GM19397 (cell line): ENCODE results near the gene LCT.
"Not testable (repeated sequence)": the region's sequence is repeated elsewhere in the genome, so short reads cannot be mapped to it uniquely, and the experiment has no call there.

Experiments
- ATAC-seq: cut with Tn5 transposase; IDR thresholded peaks from one replicate; pipeline ENCODE4 v1.9.1; 2021; ENCODE audit warnings: mild to moderate bottlenecking, moderate library complexity; ENCODE audit not compliant: unreplicated experiment

Gene LCT

DNA sequence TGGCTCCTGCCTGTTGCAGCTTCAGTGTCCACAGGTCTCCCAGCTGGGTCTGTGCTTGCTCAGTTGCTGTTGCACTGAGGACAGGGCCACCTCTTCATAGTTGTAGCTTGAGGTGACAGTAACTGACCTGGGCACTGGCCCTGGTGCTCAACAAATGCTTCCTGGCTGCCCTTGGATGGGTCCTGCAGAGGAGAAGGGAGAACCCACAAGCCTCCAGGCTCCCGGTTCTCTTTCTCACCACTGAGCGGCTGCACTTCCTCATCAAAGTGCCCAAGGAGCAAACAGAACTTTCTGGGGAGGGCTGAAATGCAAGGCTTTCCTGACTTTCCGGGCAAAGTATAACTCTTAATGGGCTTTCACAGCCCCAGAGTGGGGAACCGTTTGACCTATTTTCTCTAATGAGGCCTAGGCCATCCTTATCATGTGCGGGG lies 38.7 kb downstream of the LCT start:
- ATAC-seq, result no peak

DNA sequence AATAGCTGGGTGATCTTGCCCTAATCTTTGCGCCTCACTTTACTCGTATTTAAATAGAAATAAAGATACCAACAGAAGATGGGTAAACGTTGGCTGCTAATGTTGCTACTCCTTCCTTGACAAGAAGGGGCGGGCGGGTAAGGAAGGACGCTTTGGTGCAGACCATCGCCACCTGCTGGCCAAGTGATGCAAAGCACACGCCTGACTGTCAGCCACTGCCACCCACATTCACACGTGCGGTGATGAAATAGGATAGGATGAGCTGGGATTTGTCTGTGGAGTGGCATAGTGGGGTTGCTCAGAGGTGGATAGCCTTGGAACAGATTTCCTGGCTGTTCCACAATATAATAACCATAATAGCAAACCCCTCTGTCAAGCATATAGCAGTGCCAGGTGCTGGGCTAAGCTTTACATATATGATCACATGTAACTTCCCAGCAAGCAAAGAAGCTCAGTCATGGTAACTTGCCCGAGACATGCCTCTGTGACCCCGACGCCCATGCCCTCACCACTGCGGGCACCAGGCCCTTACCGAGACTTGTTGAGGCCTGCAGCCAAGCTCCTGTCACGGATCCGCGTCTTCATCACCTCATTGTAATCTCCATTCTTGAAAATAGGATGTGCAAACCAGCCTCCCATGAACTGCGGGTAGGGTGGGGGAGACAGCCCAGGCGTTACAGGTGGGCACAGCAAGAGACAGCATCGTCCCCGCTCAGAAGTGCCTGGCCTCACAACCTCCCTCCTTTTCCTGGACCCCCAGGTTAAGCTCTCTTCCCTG lies 39.3 kb downstream of the LCT start:
- no peak for ATAC-seq

DNA sequence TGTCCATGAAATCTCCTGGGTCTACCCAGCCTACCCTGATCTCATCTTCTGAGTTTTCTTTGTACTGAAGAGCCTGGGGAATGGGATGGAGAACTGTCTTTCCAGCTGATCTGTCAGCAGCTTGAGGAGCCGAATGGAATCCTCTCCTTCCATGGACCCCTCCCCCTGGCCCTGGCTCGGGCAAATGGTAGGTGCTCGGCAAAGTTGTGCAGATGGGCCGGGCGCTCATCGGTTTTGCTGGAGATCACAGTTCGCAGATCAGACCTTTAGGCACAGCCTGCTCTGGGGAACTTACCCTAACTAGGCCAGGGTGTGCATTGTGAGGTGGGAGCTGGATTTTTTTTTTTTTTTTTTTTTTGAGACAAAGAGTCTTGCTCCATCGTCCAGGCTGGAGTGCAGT lies 40.4 kb downstream of the LCT start:
- ATAC-seq, result no peak

DNA sequence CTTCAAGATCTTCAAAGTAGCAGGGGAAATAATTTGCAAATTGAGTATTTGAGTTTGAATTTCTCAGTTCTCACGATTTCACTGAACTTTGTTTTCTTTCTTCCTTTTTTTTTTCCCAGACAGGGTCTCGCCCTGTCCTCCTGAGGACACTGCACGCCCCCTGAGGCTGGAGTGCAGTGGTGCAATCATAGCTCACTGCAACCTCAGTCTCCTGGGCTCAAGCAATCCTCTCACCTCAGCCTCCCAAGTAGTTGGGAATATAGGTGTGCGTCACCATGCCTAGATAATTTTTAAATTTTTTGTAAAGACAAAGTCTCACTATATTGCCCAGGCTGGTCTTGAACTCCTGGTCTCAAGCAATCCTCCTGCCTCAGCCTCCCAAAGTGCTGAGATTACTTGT lies 41.3 kb downstream of the LCT start:
- not testable (repeated sequence) for ATAC-seq

DNA sequence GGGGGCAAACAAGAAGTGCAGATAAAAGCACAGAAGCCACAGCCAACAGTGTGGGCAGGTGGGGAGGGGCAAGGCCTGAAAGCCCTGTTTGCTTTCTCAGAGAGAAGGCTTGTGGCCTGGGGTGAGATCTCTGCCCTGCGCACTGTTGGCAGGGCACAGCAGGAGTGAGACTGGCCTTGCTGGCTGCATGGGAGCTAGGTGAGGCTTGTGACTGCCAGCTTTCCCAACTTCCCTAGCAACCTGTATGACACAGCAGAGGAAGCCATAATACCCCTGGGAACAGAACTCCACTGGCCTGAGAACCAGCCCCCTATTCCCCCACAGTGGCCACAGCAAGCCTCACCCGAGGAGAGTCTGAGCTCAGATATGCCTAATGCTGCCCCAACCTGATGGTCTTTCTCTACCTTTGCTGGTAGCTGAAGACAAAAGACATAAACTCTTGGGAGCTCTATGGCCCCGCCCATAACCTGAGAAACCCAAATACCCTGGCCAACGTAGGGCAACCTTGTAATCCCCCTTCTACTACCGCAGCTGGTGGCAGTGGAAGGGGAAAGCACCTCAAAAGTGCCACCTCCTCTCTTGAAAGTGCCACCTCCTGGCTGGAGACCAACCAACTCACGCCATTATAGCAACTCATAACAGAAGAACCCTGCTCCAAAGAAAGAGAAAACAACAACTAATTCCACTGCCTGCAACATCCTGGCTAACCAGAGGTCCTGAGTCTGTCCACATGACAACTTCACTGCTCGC lies 44.4 kb downstream of the LCT start:
- ATAC-seq, result no peak

GRCh38 chr2:135791418-135792190 lies 45.4 kb downstream of the LCT start:
- no peak for ATAC-seq

DNA sequence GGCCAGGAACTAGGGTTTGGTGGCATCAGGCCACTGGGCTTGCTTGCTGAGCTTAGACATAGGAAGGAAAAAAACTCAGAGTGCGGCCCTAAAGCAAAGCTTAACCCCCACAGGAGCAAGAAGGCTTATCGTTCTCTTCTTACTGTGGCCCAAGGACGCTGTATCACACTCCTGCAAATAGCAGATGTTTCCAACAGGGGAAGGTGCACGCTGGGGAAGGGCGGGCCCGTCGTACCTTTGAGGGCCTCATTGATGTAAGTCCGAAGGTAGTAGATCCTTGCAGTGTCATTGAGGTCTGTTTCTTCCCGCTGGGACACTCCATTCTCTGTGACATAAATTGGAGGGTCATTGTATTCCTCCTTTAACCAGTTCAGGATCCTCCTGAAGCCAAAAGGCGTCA lies 46.6 kb downstream of the LCT start:
- no peak for ATAC-seq

DNA sequence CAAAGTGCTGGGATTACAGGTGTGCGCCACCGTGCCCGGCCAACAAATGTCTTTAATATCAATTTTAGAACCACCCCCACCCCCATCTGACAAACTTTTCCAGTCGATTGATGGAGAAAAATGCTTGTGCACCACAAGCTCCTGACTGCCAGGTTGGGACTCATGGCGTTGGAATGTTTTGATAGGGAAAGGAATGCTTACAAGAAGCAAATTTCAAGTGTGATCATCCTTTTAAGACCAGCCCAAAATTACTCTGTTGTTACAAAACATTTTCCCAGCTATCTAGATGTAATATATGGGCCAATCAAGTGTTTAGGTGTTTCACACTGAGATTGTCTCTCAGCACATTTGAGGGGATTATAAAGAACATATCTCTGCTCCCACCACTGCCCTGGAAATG lies 50.2 kb downstream of the LCT start:
- no peak for ATAC-seq

DNA sequence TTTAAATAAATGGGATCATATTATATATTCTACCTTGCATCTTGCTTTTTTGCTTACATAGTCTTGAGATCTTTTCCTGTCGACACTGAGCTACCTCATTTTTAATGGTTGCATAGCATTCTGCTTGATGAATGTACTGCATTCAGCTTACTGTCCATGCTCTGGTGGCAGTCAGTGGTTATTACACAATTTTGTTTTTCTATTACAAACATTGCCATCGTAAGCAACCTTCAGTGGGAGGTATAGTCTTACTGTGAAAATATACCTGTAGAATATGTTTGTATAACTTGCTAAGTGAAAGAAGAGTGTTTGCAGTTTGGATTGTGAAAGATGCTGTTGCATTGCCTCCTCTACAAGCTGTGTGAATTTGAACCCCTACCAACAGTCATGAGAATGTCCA lies 52.0 kb downstream of the LCT start:
- ATAC-seq, result no peak

GRCh38 chr2:135783439-135783838 lies 53.5 kb downstream of the LCT start:
- peak; percentile 46 for ATAC-seq

DNA sequence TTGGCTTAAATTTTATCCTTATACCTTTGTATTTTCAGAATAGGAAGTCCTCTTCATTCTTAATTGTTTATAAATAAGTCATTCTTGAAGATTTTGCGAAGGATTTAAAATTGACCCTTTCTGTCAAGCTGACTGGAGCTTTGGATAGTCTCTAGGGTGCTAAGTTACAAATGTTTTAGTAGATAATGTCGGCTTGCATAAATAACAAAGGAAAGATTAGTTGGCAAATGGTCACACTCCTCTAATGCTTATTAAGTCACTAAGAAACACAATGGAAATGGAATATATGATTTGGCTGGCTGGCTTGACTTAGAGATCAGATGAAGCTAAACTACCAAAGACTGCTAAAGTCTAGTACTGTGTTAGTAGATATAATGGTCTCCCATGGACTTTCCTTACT lies 54.8 kb downstream of the LCT start:
- no peak for ATAC-seq

DNA sequence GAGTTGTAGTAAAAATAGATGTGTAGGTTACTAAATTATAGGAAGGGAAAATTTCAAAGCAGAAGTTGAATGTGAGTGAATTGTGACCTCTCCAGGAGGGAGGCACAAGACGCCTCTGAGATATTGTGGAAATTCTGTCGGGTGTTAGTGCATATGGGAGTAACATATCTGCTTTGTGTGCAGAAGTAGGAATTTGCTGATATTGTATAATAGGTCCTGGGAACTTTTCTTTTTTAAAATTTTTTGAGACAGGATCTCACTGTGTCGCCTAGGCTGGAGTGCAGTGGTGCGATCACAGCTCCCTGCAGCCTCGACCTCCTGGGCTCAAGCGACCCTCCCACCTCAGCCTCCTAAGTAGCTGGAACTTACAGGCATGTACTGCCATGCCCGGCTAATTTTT lies 60.6 kb downstream of the LCT start:
- ATAC-seq, result no peak

DNA sequence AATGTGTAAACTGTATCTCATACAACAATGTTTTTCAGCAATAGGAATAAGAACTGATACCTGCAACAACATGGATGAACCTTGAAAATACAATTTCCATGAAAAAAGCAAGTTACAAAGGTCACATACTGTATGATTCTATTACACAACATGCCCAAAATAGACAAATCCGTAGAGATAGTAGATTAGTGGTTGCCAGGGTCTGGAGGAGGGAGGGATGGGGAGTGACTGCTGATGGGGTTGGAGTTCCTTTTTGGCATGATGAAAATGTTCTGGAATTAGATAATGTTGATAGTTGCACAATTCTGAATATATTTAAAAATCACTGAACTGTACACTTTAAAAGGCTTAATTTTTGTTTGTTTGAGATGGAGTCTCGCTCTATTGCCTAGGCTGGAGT lies 61.6 kb downstream of the LCT start:
- ATAC-seq, result no peak

DNA sequence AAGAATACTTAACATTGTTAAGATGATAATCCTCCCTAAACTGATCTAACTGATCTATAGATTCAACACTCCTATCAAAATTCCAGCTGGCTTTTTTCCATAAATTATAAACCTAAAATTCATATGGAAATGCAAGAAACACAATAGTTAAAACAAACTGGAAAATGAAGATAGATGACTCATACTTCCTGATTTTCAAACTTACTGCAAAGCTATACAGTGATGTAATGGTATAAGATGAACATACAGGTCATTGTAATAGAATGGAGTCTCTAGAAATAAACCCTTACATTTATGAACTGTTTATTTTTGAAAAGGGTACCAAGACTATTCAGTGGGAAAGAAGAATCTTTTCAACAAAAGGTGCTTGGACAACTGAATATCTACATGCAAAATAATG lies 63.1 kb downstream of the LCT start:
- no peak for ATAC-seq

- no peak for ATAC-seq
Measured at GRCh38 chr2:135773319-135773718, 63.7 kb downstream of the LCT start.

GRCh38 chr2:135768863-135769262 lies 68.1 kb downstream of the LCT start:
- no peak for ATAC-seq

- no peak for ATAC-seq
Measured at GRCh38 chr2:135762530-135762929, 74.5 kb downstream of the LCT start.

DNA sequence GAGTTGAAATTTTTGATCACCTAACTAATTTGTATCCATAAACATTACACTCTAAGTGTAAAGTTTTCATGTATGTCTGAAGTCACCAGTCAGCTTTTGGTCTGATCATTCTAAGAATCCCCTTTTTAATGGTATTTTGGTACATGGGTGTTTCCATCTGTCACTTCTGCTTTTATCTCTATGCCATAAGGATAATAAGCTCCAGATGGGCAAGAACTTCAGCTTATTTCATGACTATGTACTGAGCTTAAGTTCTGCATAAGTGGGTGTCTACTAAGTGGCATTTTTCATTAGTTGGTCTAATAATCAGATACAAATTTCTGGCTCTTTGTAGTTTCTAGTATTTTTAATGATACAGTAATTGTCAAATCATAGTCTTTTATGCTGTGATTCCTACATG lies 75.0 kb downstream of the LCT start:
- ATAC-seq, result no peak

DNA sequence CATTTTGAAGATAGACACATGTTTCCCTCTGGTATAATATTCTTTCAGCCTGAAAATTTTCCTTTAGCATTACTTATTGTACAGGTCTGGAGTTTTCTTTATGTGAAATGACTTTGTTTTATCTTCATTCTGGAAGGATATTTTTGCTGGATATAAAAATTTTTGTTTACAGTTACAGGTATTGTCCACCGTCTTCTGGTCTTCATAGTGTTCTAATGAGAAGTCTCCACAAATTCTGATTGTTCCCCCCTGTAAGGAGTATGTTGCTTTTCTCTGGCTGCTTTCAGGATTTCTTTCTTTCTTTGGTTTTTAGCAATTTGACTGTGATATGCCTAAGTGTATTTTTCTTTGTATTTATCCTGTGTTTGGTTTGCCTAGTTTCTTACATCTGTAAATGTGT lies 80.3 kb downstream of the LCT start:
- no peak for ATAC-seq

- no peak for ATAC-seq
Measured at GRCh38 chr2:135755573-135755972, 81.4 kb downstream of the LCT start.

GRCh38 chr2:135745545-135745944 lies 91.4 kb downstream of the LCT start:
- no peak for ATAC-seq
